GM18867 (cell line): ENCODE results near the gene EPHB3.
"Not testable (repeated sequence)": the region's sequence is repeated elsewhere in the genome, so short reads cannot be mapped to it uniquely, and the experiment has no call there.

Source experiments
- ATAC-seq: cut with Tn5 transposase; IDR thresholded peaks from one replicate; pipeline ENCODE4 v1.9.1; 2021; ENCODE audit warnings: mild to moderate bottlenecking, moderate library complexity; ENCODE audit not compliant: unreplicated experiment

EPHB3 gene

GRCh38 chr3:184596886-184597575 lies 35.4 kb downstream of the EPHB3 start:
- ATAC-seq: no peak

GRCh38 chr3:184597829-184598573 lies 36.4 kb downstream of the EPHB3 start:
- ATAC-seq: no peak

- ATAC-seq: no peak
Measured at GRCh38 chr3:184598574-184598927, 37.0 kb downstream of the EPHB3 start.

GRCh38 chr3:184599143-184599542 lies 37.6 kb downstream of the EPHB3 start:
- no peak for ATAC-seq

- ATAC-seq: no peak
Measured at GRCh38 chr3:184600685-184601377, 39.2 kb downstream of the EPHB3 start.

- no peak for ATAC-seq
Measured at GRCh38 chr3:184601576-184602371, 40.2 kb downstream of the EPHB3 start.

- no peak for ATAC-seq
Measured at GRCh38 chr3:184602372-184603150, 41.0 kb downstream of the EPHB3 start.

- ATAC-seq: no peak
Measured at GRCh38 chr3:184603151-184604030, 41.8 kb downstream of the EPHB3 start.

- ATAC-seq: no peak
Measured at GRCh38 chr3:184604039-184604601, 42.5 kb downstream of the EPHB3 start.

GRCh38 chr3:184604615-184605290 lies 43.2 kb downstream of the EPHB3 start:
- no peak for ATAC-seq

GRCh38 chr3:184608209-184608608 lies 46.6 kb downstream of the EPHB3 start:
- ATAC-seq: no peak

- no peak for ATAC-seq
Measured at GRCh38 chr3:184609476-184610244, 48.1 kb downstream of the EPHB3 start.

- no peak for ATAC-seq
Measured at GRCh38 chr3:184610245-184610871, 48.8 kb downstream of the EPHB3 start.

- ATAC-seq: no peak
Measured at GRCh38 chr3:184611607-184612281, 50.2 kb downstream of the EPHB3 start.

GRCh38 chr3:184615396-184615795 lies 53.8 kb downstream of the EPHB3 start:
- no peak for ATAC-seq

- ATAC-seq: no peak
Measured at GRCh38 chr3:184616436-184616835, 54.9 kb downstream of the EPHB3 start.

- not testable (repeated sequence) for ATAC-seq
Measured at GRCh38 chr3:184617306-184617705, 55.7 kb downstream of the EPHB3 start.
